GM18507 (cell line): ENCODE results near the gene DCC.
A peak's percentile ranks its signal among the peaks of the same experiment; 100 is the strongest.

Experiments used
- DNase-seq: peaks from one replicate; pipeline ENCODE4 v3.0.0; 2011; ENCODE audit warnings: low read depth; ENCODE audit not compliant: insufficient read length; ENCODE audit errors: extremely low spot score
- FAIRE-seq: peaks from 2 replicates; lab custom pipeline; 2011; peaks lifted over from hg19 to GRCh38; lab: Jason Lieb, UNC

Gene DCC

DNA sequence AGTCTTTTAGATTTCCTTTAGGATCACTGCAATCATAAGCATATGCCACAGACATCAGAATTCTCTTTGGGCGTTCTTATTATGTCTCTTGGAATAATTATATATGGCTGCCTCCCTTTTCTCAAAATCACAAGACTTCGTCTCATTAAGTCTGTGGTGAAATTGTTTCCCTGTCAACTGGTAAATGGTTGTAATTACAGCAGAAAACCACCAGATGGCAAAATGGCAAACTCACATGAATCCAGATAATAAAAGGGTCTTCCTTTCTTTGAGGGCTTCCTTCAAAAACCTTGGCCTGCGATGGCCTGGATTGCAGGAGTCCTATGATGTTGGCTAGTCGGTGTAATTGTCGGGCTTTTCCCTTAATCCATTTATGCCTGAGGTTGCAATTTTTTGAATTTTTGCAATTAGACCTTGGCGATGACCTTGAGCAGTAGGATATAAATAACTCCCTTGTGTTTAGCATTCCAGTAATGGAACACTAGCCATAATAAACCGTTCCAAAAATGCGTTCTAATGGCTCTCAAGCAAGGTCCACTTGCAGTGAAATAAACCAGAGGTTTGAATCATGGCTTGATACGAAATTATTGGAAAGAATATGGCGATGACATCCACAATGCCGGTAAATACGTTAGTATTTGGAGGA, 1228.1 kb downstream of the DCC start:
- FAIRE-seq: peak; percentile 69
- DNase-seq: peak; percentile 8
